Smooth muscle cell (in vitro differentiated cells): ENCODE data around the gene TMEM185A. TPM values are rescaled to one million over a fixed set of nuclear protein-coding genes. Genes with fewer than 3 reads are reported as not detected.

Source experiments
- DNase-seq: peaks from one replicate; lab custom pipeline; 2025; ENCODE audit not compliant: unreplicated experiment; lab: John Stamatoyannopoulos, UW
- H2AFZ ChIP-seq: fragments of 200-600 bp; sonication (generic); 2 replicates; pipeline ENCODE4 v1.6.0; 2016; ENCODE audit warnings: antibody characterized with exemption, low read depth, mild to moderate bottlenecking
- H3F3A ChIP-seq: fragments of 200-600 bp; sonication (generic); 2 replicates; pipeline ENCODE4 v1.6.0; 2017; ENCODE audit warnings: antibody characterized with exemption, low read depth
- H3K27ac ChIP-seq: fragments of 200-600 bp; sonication (generic); 2 replicates; pipeline ENCODE4 v1.5.1; 2016; ENCODE audit warnings: low read depth, mild to moderate bottlenecking
- H3K27me3 ChIP-seq: fragments of 200-600 bp; sonication (generic); 2 replicates; pipeline ENCODE4 v1.6.1; 2016; ENCODE audit warnings: low read depth, mild to moderate bottlenecking
- H3K36me3 ChIP-seq: fragments of 200-600 bp; sonication (generic); 2 replicates; pipeline ENCODE4 v1.5.1; 2016; ENCODE audit warnings: low read depth
- H3K4me1 ChIP-seq: fragments of 200-600 bp; sonication (generic); 2 replicates; pipeline ENCODE4 v1.5.1; 2016; ENCODE audit warnings: low read depth
- H3K4me2 ChIP-seq: fragments of 200-600 bp; sonication (generic); 2 replicates; pipeline ENCODE4 v1.6.0; 2016; ENCODE audit warnings: mild to moderate bottlenecking
- H3K4me3 ChIP-seq: fragments of 200-600 bp; sonication (generic); 2 replicates; pipeline ENCODE4 v1.5.1; 2016; ENCODE audit warnings: mild to moderate bottlenecking
- H3K79me2 ChIP-seq: fragments of 200-600 bp; sonication (generic); 2 replicates; pipeline ENCODE4 v1.6.0; 2016; ENCODE audit warnings: low read depth, mild to moderate bottlenecking
- H3K9ac ChIP-seq: fragments of 200-600 bp; sonication (generic); 2 replicates; pipeline ENCODE4 v1.6.0; 2016; ENCODE audit warnings: low read depth
- H3K9me3 ChIP-seq: fragments of 200-600 bp; sonication (generic); replicated peaks from 2 replicates; pipeline ENCODE4 v1.5.1; 2016; ENCODE audit warnings: low read depth
- H4K20me1 ChIP-seq: fragments of 200-600 bp; sonication (generic); 2 replicates; pipeline ENCODE4 v1.6.0; 2016; ENCODE audit warnings: low read depth
- CTCF ChIP-seq: fragments of 200-600 bp; sonication (generic); IDR thresholded peaks from 2 replicates; pipeline ENCODE4 v1.5.1; 2017; ENCODE audit warnings: borderline replicate concordance, mild to moderate bottlenecking, antibody characterized with exemption; ENCODE audit not compliant: insufficient read depth, poor library complexity, severe bottlenecking
- WGBS: methylation state at CpG from one replicate; pipeline ENCODE4 v1.1.7; 2016; ENCODE audit warnings: low lambda C conversion rate; 5-methylcytosine and 5-hydroxymethylcytosine counted together
- polyA plus RNA-seq: library from polyadenylated mRNA; unstranded; fragments of >200 nt; fragmentation: Nextera tagmentation; extraction: Ambion mirVana; gene quantifications from 2 replicates; pipeline ENCODE4 v1.2.1, GENCODE V29; 2016
- total RNA-seq: library from RNA; depleted of rRNA; stranded (reverse); fragments of >200 nt; gene quantifications from 2 replicates; pipeline ENCODE4 v1.2.3, GENCODE V29; 2014

Gene TMEM185A
- total and polyA plus RNA-seq, 2 experiments from 2014 or later: 33.4 to 38.6 TPM

GRCh38 chrX:149571770-149572169 is 59.8 kb downstream of the TMEM185A start:
- H3F3A ChIP-seq: no peaks in the 10 kb centered on the region

GRCh38 chrX:149570668-149571067 is 60.9 kb downstream of the TMEM185A start:
- peak overlapping the region; percentile 71 for H3K27ac ChIP-seq
- no peaks in the 10 kb centered on the region for H4K20me1 ChIP-seq
- no peak overlapping the region for H2AFZ ChIP-seq
- DNase-seq: no peak
- no peak overlapping the region for H3K9ac ChIP-seq
- no peak overlapping the region for H3K4me3 ChIP-seq
- no peaks in the 10 kb centered on the region for H3K9me3 ChIP-seq
- no peaks in the 10 kb centered on the region for H3K36me3 ChIP-seq
- TF ChIP-seq CTCF: no peak
- 39% methylated on average over 6 of the region's 6 CpGs for WGBS
- no peaks in the 10 kb centered on the region for H3K27me3 ChIP-seq
- no peak overlapping the region for H3K4me2 ChIP-seq
- no peaks in the 10 kb centered on the region for H3K4me1 ChIP-seq
- H3K79me2 ChIP-seq: no peaks in the 10 kb centered on the region
- H3F3A ChIP-seq: no peaks in the 10 kb centered on the region

More at GRCh38 chrX:149571770-149572169, 59.8 kb downstream of the TMEM185A start:
- Histone ChIP-seq H3K9me3 (no peaks in the 10 kb centered on the region), H3K36me3 (no peaks in the 10 kb centered on the region), H3K27me3 (no peaks in the 10 kb centered on the region), H3K27ac (no peak overlapping the region), H3K4me1 (no peaks in the 10 kb centered on the region), H3K79me2 (no peaks in the 10 kb centered on the region), H3K9ac (no peak overlapping the region), H4K20me1 (no peaks in the 10 kb centered on the region), H3K4me3 (no peak overlapping the region), H3K4me2 (no peak overlapping the region), H2AFZ (no peak overlapping the region)
- no peak for TF ChIP-seq CTCF
- WGBS: 62% methylated on average over 7 of the region's 7 CpGs
- DNase-seq: no peak

- DNase-seq: no peak
- Histone ChIP-seq H3K4me2 (no peak overlapping the region), H3K9me3 (no peaks in the 10 kb centered on the region), H4K20me1 (no peaks in the 10 kb centered on the region), H3K9ac (no peak overlapping the region), H3K36me3 (no peaks in the 10 kb centered on the region), H2AFZ (no peak overlapping the region), H3K79me2 (no peaks in the 10 kb centered on the region), H3K4me1 (no peaks in the 10 kb centered on the region), H3K27me3 (no peaks in the 10 kb centered on the region), H3K27ac (no peak overlapping the region), H3K4me3 (no peak overlapping the region), H3F3A (no peaks in the 10 kb centered on the region)
- TF ChIP-seq CTCF: no peak
- WGBS: 60% methylated on average over 2 of the region's 2 CpGs
Measured at GRCh38 chrX:149569770-149570169, 61.8 kb downstream of the TMEM185A start.

GRCh38 chrX:149568701-149569296 is 62.8 kb downstream of the TMEM185A start:
- Histone ChIP-seq H3F3A (no peaks in the 10 kb centered on the region), H2AFZ (no peak overlapping the region), H3K36me3 (no peaks in the 10 kb centered on the region), H3K4me3 (no peak overlapping the region), H3K27me3 (no peaks in the 10 kb centered on the region), H4K20me1 (no peaks in the 10 kb centered on the region), H3K4me1 (no peaks in the 10 kb centered on the region), H3K9ac (no peak overlapping the region), H3K9me3 (no peaks in the 10 kb centered on the region), H3K27ac (no peak overlapping the region), H3K4me2 (no peak overlapping the region), H3K79me2 (no peaks in the 10 kb centered on the region)
- DNase-seq: no peak
- TF ChIP-seq CTCF: no peak
- WGBS: 71% methylated on average over 5 of the region's 5 CpGs
